Naive B cell (primary cell): ENCODE data around the gene NUBP2. TPM values are rescaled to one million over a fixed set of nuclear protein-coding genes. Genes with fewer than 3 reads are reported as not detected.

Source experiments
- ATAC-seq, 2 donors: fragments of 150-1000 bp; cut with Tn5 transposase; 2 replicates each; pipeline ENCODE4 v1.10.0; 2021; ENCODE audit warnings: low read depth in 2 of 2, mild to moderate bottlenecking in 2 of 2, moderate library complexity in 2 of 2
- DNase-seq: peaks from one replicate; pipeline ENCODE4 v3.0.0; 2022
- H3K27ac Mint-ChIP-seq, 6 donors: one replicate each; pipeline ENCODE4 v1.8.0; 2020 to 2022; ENCODE audit warnings: mild to moderate bottlenecking in 6 of 6, mixed read lengths in 6 of 6, moderate library complexity in 5 of 6, inconsistent platforms in 2 of 6
- H3K27me3 Mint-ChIP-seq, 3 donors: one replicate each; pipeline ENCODE4 v1.8.0; 2021 to 2022; ENCODE audit warnings: mixed read lengths in 3 of 3, mild to moderate bottlenecking in 1 of 3
- H3K36me3 Mint-ChIP-seq, 2 donors: one replicate each; pipeline ENCODE4 v1.8.0; 2020 to 2022; ENCODE audit warnings: mixed read lengths in 2 of 2, inconsistent platforms in 1 of 2, mild to moderate bottlenecking in 1 of 2
- H3K4me1 Mint-ChIP-seq, 3 donors: one replicate each; pipeline ENCODE4 v1.8.0; 2020 to 2022; ENCODE audit warnings: mixed read lengths in 3 of 3, inconsistent platforms in 1 of 3, mild to moderate bottlenecking in 1 of 3, moderate library complexity in 1 of 3
- H3K4me3 Mint-ChIP-seq, 8 donors: one replicate each; pipeline ENCODE4 v1.8.0; 2020 to 2022; ENCODE audit warnings: mild to moderate bottlenecking in 8 of 8, mixed read lengths in 8 of 8, moderate library complexity in 8 of 8, inconsistent platforms in 2 of 8
- H3K9me3 Mint-ChIP-seq, 7 donors: one replicate each; pipeline ENCODE4 v1.8.0; 2020 to 2022; ENCODE audit warnings: mixed read lengths in 7 of 7, mild to moderate bottlenecking in 5 of 7, inconsistent platforms in 2 of 7, moderate library complexity in 1 of 7
- polyA plus RNA-seq, 6 donors: library from polyadenylated mRNA; unstranded; fragments of 300-500 nt; fragmentation: Illumina TruSeq; gene quantifications; one replicate each; pipeline ENCODE4 v1.2.3, GENCODE V29; 2021; ENCODE audit warnings: low read depth in 6 of 6

NUBP2 gene
- polyA plus RNA-seq, 6 donors from 2014 or later = 69.1 to 110 (median 81.0) TPM

DNA sequence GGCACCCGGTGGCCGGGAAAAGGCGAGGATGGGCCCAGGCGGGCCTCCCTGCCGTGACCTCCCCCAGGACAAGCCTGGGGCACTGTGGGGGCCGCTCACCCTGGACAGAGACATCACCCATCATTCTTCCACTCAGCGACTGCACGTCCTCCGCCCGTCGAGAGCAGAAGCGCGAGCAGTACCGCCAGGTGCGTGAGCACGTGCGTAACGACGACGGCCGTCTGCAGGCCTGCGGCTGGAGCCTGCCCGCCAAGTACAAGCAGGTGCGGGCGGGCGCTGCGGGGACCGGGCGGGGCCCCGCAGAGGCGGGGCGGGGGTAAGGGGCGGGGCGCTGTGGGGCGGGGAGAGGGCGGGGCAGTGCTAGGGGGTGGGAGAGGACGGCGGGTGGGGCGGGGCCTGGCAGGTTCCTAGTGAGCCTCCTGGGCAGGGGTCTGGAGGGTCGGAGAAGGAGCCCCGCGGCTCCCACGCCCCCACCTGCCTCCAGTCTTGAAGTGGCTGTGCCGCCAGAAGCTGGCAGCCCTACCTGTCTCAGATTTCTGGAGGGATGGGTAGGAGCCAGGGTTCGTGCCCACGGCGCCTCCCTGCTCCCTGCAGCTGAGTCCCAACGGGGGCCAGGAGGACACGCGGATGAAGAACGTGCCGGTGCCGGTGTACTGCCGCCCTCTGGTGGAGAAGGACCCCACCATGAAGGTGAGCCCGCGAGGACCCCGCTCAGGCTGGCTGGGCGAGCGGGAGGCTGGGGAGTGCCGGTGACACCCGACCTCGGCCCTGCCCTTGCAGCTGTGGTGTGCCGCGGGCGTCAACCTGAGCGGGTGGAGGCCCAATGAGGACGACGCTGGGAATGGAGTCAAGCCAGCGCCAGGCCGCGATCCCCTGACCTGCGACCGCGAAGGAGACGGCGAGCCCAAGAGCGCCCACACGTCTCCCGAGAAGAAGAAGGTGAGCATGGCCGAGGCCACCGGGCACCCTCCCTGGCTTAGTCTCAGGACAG is 18.9 kb upstream of the NUBP2 start:
- no peak overlapping the region for H3K4me3 Mint-ChIP-seq
- ATAC-seq (no peak), DNase-seq (no peak)
- no peaks in the 10 kb centered on the region for H3K27me3 Mint-ChIP-seq
- no peaks in the 10 kb centered on the region for H3K36me3 Mint-ChIP-seq
- no peaks in the 10 kb centered on the region for H3K9me3 Mint-ChIP-seq
- no peak overlapping the region for H3K27ac Mint-ChIP-seq
- H3K4me1 Mint-ChIP-seq = peaks cover 0 to 5% (median 0%) of the 10 kb centered on the region in 3 donors

DNA sequence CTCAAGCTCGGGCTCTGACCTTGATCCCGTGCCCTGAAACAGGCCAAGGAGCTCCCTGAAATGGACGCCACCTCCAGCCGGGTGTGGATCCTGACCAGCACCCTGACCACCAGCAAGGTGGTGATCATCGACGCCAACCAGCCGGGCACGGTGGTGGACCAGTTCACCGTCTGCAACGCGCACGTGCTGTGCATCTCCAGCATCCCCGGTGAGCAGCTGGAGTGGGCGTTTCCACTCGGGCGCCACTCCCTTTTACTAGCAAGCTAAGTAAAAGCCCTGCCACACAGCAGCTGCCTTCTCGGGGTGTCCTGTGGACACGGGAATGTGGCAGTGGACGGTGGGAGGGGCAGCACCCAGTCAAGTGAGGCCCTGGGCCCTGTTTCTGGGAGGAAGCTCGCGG is 17.8 kb upstream of the NUBP2 start:
- Mint-ChIP-seq H3K27me3 (no peaks in the 10 kb centered on the region), H3K27ac (no peak overlapping the region), H3K4me1 (peaks cover under 1 to 7% (median 2%) of the 10 kb centered on the region in 3 donors), H3K36me3 (no peaks in the 10 kb centered on the region), H3K9me3 (no peaks in the 10 kb centered on the region), H3K4me3 (no peak overlapping the region)
- DNase-seq = no peak
- no peak for ATAC-seq

DNA sequence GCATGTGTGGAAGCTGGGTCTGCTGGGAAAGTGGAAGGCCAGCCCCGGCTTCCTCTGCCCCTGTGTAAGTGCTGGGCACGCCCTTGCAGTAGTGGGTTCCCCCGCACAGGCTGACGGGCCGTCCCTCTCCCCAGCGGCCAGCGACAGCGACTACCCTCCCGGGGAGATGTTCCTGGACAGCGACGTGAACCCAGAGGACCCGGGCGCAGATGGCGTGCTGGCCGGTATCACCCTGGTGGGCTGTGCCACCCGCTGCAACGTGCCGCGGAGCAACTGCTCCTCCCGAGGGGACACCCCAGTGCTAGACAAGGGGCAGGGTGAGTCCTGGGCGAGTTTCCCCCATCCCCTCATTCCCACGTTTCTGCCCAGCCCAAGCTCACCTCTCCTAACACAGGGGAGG is 16.9 kb upstream of the NUBP2 start:
- DNase-seq (no peak), ATAC-seq (no peak)
- H3K9me3 Mint-ChIP-seq = no peaks in the 10 kb centered on the region
- H3K27me3 Mint-ChIP-seq = no peaks in the 10 kb centered on the region
- peaks cover 5 to 10% (median 6%) of the 10 kb centered on the region in 3 donors for H3K4me1 Mint-ChIP-seq
- H3K27ac Mint-ChIP-seq = no peak overlapping the region
- no peaks in the 10 kb centered on the region for H3K36me3 Mint-ChIP-seq
- no peak overlapping the region for H3K4me3 Mint-ChIP-seq

DNA sequence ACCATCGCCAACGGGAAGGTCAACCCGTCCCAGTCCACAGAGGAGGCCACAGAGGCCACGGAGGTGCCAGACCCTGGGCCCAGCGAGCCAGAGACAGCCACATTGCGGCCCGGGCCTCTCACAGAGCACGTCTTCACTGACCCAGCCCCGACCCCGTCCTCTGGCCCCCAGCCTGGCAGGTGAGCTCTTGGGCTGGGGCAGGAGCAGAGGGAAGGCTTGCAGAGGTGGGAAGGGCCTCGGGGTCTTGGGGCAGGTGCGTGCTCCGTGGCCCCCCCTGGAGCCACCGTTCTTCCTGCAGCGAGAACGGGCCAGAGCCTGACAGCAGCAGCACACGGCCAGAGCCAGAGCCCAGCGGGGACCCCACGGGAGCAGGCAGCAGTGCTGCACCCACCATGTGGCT is 16.5 kb upstream of the NUBP2 start:
- ATAC-seq (no peak), DNase-seq (no peak)
- Mint-ChIP-seq H3K4me1 (peaks cover 5 to 10% (median 6%) of the 10 kb centered on the region in 3 donors), H3K27ac (no peak overlapping the region), H3K4me3 (no peak overlapping the region), H3K27me3 (no peaks in the 10 kb centered on the region), H3K9me3 (no peaks in the 10 kb centered on the region), H3K36me3 (no peaks in the 10 kb centered on the region)

DNA sequence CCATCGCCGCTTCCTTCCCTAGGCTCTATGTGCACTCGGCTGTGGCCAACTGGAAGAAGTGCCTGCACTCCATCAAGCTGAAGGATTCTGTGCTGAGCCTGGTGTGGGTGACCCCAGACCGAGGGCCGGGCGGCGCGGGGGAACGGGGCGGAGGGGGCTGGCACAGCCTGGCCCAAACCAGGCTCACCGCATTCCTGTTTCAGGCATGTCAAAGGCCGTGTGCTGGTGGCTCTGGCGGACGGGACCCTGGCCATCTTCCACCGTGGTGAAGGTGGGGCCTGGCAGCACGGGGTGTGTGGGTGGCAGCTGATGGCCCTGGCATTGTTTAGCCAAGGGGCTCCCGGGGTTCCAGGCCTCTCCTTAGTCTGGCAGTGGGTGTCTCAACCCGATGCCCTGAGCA is 16.1 kb upstream of the NUBP2 start:
- Mint-ChIP-seq H3K4me3 (no peak overlapping the region), H3K4me1 (peaks cover 6 to 11% (median 8%) of the 10 kb centered on the region in 3 donors), H3K9me3 (no peaks in the 10 kb centered on the region), H3K27ac (no peak overlapping the region), H3K36me3 (no peaks in the 10 kb centered on the region), H3K27me3 (no peaks in the 10 kb centered on the region)
- DNase-seq = no peak
- ATAC-seq = no peak

DNA sequence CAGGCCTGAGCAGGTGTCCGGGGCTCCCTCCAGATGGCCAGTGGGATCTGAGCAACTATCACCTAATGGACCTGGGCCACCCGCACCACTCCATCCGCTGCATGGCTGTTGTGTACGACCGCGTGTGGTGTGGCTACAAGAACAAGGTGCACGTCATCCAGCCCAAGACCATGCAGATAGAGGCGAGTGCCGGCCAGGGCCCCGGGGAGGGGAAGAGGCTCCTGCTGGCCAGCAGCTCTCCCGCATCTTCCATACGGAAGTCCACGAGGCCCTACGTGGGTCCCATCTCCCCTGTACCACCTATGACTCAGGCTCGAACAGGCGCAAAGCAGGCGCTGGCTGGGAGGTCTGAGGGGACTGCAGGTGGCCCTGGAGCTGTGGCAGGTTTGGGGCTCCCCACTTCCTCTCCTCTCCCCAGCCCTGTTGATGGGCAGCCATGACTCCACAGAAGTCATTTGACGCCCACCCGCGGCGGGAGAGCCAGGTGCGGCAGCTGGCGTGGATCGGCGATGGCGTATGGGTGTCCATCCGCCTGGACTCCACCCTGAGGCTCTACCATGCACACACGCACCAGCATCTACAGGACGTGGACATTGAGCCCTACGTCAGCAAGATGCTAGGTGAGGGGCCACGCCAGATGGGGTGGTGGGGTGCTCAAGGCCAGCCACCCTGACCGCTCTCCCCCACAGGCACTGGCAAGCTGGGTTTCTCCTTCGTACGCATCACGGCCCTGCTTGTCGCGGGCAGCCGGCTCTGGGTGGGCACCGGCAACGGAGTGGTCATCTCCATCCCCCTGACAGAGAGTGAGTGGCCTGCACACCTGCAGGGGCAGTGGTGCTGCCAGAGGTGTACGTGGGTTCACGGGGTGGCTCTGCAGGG is 15.4 kb upstream of the NUBP2 start:
- DNase-seq (no peak), ATAC-seq (no peak)
- Mint-ChIP-seq H3K36me3 (no peaks in the 10 kb centered on the region), H3K4me1 (peaks cover 12 to 18% (median 14%) of the 10 kb centered on the region in 3 donors), H3K27ac (peak overlapping the region in 1 of 6 donors; percentile 91), H3K9me3 (no peaks in the 10 kb centered on the region), H3K4me3 (peak overlapping the region in 1 of 8 donors; percentile 43), H3K27me3 (no peaks in the 10 kb centered on the region)

DNA sequence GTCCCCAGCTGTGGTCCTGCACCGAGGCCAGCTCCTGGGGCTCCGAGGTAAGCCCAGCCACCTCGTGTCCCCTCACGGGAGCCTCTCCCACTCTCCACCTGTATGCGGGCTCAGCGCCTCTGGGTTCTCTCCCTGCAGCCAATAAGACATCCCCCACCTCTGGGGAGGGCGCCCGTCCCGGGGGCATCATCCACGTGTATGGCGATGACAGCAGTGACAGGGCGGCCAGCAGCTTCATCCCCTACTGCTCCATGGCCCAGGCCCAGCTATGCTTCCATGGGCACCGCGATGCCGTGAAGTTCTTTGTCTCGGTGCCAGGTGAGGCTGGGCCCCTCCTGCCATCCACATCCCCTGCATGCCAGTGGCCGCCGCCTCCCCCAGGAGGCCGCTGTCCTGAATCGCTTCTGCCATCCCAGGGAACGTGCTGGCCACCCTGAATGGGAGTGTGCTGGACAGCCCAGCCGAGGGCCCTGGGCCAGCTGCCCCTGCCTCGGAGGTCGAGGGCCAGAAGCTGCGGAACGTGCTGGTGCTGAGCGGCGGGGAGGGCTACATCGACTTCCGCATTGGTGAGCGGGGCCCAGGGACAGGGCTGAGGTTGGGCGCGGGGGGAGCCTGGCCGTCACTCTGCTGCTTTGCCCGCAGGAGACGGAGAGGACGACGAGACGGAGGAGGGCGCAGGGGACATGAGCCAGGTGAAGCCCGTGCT is 14.5 kb upstream of the NUBP2 start:
- H3K4me3 Mint-ChIP-seq = no peak overlapping the region

DNA sequence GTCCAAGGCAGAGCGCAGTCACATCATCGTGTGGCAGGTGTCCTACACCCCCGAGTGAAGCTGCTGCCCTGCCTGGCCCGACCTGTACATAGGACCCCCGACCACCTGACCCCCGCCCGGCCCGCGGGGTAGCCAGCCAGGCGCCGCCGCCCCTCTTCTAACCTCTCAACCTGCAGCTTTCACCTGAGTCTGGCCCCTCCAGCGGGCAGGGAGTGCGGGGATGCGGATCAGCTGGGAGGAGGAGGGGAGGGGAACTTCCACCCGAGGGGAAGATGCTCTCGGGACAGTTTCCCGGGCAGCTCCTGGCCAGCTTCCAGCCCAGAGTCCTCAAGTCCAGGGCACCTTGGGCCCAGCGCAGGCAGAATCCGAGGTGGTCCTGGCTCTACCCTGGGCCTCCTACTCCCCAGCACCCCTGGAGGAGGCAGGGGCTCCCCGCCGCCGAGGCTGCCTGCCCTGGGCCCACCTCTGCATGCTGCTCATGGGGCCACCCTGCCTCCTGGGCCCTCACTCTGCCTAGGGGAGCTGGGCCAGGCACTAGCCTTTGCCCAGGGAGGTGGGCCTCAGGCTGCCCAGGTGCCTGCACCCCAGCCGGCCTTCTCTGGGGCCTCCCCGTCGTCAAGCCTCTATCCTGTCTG is 13.9 kb upstream of the NUBP2 start:
- Mint-ChIP-seq H3K27me3 (no peaks in the 10 kb centered on the region), H3K27ac (peak overlapping the region in 1 of 6 donors; percentile 91), H3K4me1 (peaks cover 16 to 20% (median 18%) of the 10 kb centered on the region in 3 donors), H3K9me3 (no peaks in the 10 kb centered on the region), H3K4me3 (peak overlapping the region in 4 of 8 donors; percentile 12 to 92 (median 45)), H3K36me3 (no peaks in the 10 kb centered on the region)
- ATAC-seq (no peak), DNase-seq (no peak)

More for the DNA sequence above, 14.5 kb upstream of the NUBP2 start:
- H3K27ac Mint-ChIP-seq = peak overlapping the region in 2 of 6 donors; percentile 87 to 91
- no peaks in the 10 kb centered on the region for H3K36me3 Mint-ChIP-seq
- peaks cover 14 to 18% (median 16%) of the 10 kb centered on the region in 3 donors for H3K4me1 Mint-ChIP-seq
- no peaks in the 10 kb centered on the region for H3K27me3 Mint-ChIP-seq
- H3K9me3 Mint-ChIP-seq = no peaks in the 10 kb centered on the region
- no peak for DNase-seq
- no peak for ATAC-seq

DNA sequence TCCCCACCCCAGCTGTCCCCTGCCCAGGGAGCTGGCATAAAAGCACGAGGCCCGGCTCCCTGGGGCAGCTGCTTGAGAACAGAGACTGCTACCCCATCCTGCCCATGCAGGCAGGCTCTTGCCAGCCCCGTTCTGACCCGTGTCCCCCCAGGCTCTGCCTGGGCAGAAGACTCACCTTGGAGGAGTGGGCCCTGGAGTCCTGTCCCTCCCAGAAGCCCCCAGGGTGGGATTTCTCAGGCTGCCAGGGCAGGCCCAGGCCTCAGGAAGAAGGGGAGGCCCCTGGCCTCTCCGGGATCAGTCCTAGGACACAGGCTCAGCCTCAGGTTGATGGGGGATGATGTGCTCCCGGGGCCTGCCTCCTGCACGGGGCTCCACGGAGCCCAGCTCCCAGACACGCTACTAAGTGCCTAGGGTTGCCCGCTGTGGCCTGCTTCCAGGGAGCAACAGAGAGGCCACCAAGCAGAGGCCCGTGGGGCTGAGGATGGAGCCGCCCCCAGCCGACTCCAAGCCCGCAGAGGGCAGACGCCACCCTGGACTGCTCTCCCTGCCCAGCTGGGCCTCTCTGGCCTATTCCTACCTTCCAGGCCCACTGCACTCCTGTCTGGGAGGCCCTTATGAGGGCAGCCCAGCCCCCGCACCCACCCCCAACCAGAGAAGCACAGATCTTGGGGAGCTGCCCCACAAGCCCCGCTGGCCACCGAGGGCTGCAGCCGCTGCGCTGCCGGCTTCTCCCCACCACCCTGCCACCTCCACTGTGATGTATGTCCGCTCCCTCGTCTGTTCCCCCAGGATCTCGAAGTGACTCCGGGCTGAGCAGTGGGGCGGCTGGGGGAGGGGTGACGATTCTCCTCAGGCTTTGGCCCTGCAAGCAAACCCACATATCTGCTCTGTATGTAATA is 13.1 kb upstream of the NUBP2 start:
- DNase-seq = no peak
- no peak for ATAC-seq
- Mint-ChIP-seq H3K4me3 (peak overlapping the region; percentile 12 to 97 (median 83)), H3K36me3 (no peaks in the 10 kb centered on the region), H3K27ac (peak overlapping the region in 3 of 6 donors; percentile 66 to 91 (median 80)), H3K9me3 (no peaks in the 10 kb centered on the region), H3K4me1 (peaks cover 17 to 22% (median 21%) of the 10 kb centered on the region in 3 donors), H3K27me3 (no peaks in the 10 kb centered on the region)

DNA sequence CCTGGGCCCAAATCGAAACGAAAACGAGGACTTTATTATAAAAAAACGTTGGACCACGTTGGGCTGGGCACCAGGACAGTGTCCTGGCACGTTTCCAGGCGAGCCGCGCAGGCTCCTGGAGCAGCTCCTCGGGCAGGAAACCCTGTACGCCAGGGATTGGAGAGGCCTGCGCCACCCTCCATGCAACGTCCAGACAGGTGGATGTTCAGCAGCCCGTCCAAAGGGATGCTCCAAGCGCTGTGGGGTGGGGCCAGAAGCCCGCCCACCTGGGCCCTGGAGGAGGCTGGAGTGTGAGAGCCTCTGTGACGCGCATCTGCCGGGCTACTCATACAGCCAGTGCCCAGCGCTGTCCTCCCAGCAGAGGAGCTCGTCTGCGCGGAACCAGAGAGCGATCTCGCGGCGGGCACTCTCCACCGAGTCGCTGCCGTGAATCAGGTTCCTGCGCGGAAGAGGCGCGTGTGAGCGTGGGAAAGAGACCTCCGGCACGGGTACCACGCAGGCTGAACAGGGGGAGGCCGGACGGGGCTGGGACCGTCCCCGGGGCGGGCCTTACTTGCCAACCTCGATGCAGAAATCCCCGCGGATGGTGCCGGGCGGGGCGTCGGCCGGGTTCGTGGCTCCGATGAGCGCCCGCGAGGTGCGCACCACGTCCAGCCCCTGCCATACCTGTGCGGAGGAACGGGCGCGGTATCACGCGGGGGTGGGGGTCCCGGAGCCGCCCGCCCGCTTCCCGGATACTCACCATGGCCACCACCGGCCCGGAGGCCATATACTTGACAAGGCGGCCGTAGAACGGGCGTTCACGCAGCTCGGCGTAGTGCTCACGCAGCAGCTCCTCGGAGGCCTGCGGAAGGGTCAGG is 12.2 kb upstream of the NUBP2 start:
- no peaks in the 10 kb centered on the region for H3K9me3 Mint-ChIP-seq
- H3K27ac Mint-ChIP-seq = peak overlapping the region in 5 of 6 donors; percentile 19 to 91 (median 66)
- no peaks in the 10 kb centered on the region for H3K27me3 Mint-ChIP-seq
- ATAC-seq (peak; percentile 43 to 54), DNase-seq (peak; percentile 47)
- H3K4me1 Mint-ChIP-seq = peaks cover 21 to 22% (median 21%) of the 10 kb centered on the region in 3 donors
- no peaks in the 10 kb centered on the region for H3K36me3 Mint-ChIP-seq
- H3K4me3 Mint-ChIP-seq = peak overlapping the region; percentile 57 to 97 (median 83)

DNA sequence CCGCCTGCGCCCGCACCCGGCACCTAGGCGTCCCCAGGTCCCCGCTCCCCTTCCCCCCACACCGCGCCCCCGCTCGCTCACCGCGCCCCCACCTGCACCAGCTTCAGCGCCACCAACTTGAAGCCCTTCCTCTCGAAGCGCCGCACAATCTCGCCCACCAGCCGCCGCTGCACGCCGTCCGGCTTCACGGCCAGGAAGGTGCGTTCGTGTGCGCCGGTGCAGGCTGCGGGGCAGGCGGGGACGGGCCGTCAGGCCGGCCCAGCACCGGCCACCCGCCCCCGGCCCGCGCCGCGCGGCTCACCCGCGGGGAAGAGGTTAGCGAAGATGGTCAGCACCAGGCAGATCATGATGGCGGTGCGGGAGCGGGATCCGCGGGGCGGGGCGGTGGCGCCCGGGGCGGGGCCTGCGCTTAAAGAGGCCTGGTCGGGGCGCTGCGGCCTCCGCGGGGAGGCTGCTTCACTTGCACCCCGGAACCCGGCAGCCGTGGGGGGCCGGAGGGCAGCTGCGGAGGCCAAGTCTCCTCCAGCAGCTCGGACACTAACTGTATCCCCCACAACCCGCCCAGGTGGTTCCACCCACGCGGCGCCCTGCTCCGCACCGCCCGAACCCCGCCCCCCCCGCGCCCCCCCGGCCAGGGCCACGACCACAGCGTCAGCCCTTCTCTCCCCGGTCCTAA is 11.4 kb upstream of the NUBP2 start, which contains the start of gene NME3:
TSS of gene NME3 (minus strand) at position 356 of the 676 bp plus-strand sequence. CDS start at position 347, 9 bp downstream.
- DNase-seq (peak; percentile 65), ATAC-seq (peak; percentile 45)

More for the DNA sequence above, 11.4 kb upstream of the NUBP2 start, which contains the start of gene NME3:
- Mint-ChIP-seq H3K4me1 (peaks cover 21 to 22% (median 21%) of the 10 kb centered on the region in 3 donors), H3K27me3 (no peaks in the 10 kb centered on the region), H3K36me3 (no peaks in the 10 kb centered on the region), H3K9me3 (no peaks in the 10 kb centered on the region), H3K4me3 (peak within 1 kb of the TSS; percentile 92 to 97 (median 94)), H3K27ac (peak within 1 kb of the TSS; percentile 60 to 98 (median 92))
